Cerebellar cortex (tissue), 1 donor: ENCODE data around the gene CTNNA1.
A peak's percentile ranks its signal among the peaks of the same experiment; 100 is the strongest.
"Not testable (repeated sequence)": the region's sequence is repeated elsewhere in the genome, so short reads cannot be mapped to it uniquely, and the experiment has no call there.

Source experiments
- DNase-seq: peaks from one replicate; pipeline ENCODE4 v3.0.0-alpha.2; 2015; ENCODE audit warnings: low spot score

Gene CTNNA1

GRCh38 chr5:138724470-138725146 lies 28.6 kb upstream of the CTNNA1 start:
- DNase-seq = no peak

GRCh38 chr5:138725153-138725817 lies 27.9 kb upstream of the CTNNA1 start:
- DNase-seq = no peak

GRCh38 chr5:138725818-138726416 lies 27.3 kb upstream of the CTNNA1 start:
- DNase-seq = no peak

GRCh38 chr5:138726848-138727247 lies 26.4 kb upstream of the CTNNA1 start:
- no peak for DNase-seq

GRCh38 chr5:138730496-138730895 lies 22.7 kb upstream of the CTNNA1 start:
- not testable (repeated sequence) for DNase-seq

GRCh38 chr5:138732466-138732865 lies 20.8 kb upstream of the CTNNA1 start:
- DNase-seq = no peak

GRCh38 chr5:138732933-138733332 lies 20.3 kb upstream of the CTNNA1 start:
- DNase-seq = no peak

- no peak for DNase-seq
These were observed 19.7 kb upstream of the CTNNA1 start for GRCh38 chr5:138733509-138733908.

GRCh38 chr5:138736293-138736692 lies 16.9 kb upstream of the CTNNA1 start:
- DNase-seq = no peak

- no peak for DNase-seq
These were observed 15.5 kb upstream of the CTNNA1 start for GRCh38 chr5:138737494-138738265.

- no peak for DNase-seq
These were observed 14.8 kb upstream of the CTNNA1 start for GRCh38 chr5:138738399-138738798.

GRCh38 chr5:138739938-138740337 lies 13.3 kb upstream of the CTNNA1 start:
- DNase-seq = no peak

- peak; percentile 12 for DNase-seq
These were observed 9.7 kb upstream of the CTNNA1 start for GRCh38 chr5:138743484-138743883.

- no peak for DNase-seq
These were observed 8.0 kb upstream of the CTNNA1 start for GRCh38 chr5:138745268-138745667.

- DNase-seq = no peak
These were observed 4.6 kb upstream of the CTNNA1 start for GRCh38 chr5:138748630-138749081.

GRCh38 chr5:138751344-138751743 lies 1.9 kb upstream of the CTNNA1 start:
- DNase-seq = not testable (repeated sequence)

- DNase-seq = peak; percentile 66
These were observed 779 bp upstream of the CTNNA1 start for GRCh38 chr5:138752341-138752950.

GRCh38 chr5:138753794-138754698 lies 821 bp downstream of the CTNNA1 start:
- DNase-seq = peak; percentile 37

- DNase-seq = no peak
These were observed 1.5 kb downstream of the CTNNA1 start for GRCh38 chr5:138754699-138755057.

- no peak for DNase-seq
These were observed 2.0 kb downstream of the CTNNA1 start for GRCh38 chr5:138755084-138755748.
